Endothelial cell of umbilical vein (primary cell): Measurements from ENCODE around the gene ZNF253. TPM values are rescaled to one million over a fixed set of nuclear protein-coding genes. Genes with fewer than 3 reads are reported as not detected.

Experiments used
- BruUV-seq: library from RNA; stranded (reverse); fragments of 400-500 nt; replicated peaks from 2 replicates; lab custom pipeline; 2021; lab: Mats Ljungman, UMichigan
- CTCF ChIA-PET: fragments of 300-600, 350-600 bp; sonication (Branson Sonifier 250); formaldehyde crosslinking; loops from one replicate; lab custom pipeline; 2021; ENCODE audit warnings: antibody characterized with exemption, inconsistent platforms; lab: Charles Lee
- POLR2A ChIA-PET: fragments of 300-600, 350-600 bp; sonication (Branson Sonifier 250); formaldehyde crosslinking; loops from one replicate; lab custom pipeline; 2021; ENCODE audit warnings: antibody characterized with exemption, inconsistent platforms; lab: Charles Lee
- DNase-seq: peaks from one replicate; pipeline ENCODE4 v3.0.0-alpha.2; 2011; ENCODE audit warnings: low read depth, low spot score
- FAIRE-seq: peaks from 2 replicates; lab custom pipeline; 2011; peaks lifted over from hg19 to GRCh38; lab: Jason Lieb, UNC
- H2AFZ ChIP-seq: 2 replicates; pipeline ENCODE4 v1.6.0; 2012; ENCODE audit warnings: low read depth, low read length, control low read depth, inconsistent platforms
- H3K27ac ChIP-seq: 2 replicates; pipeline ENCODE4 v1.5.1; 2011; ENCODE audit warnings: low read depth, mild to moderate bottlenecking, control low read depth, low read length, moderate library complexity; ENCODE audit not compliant: insufficient read depth
- H3K27me3 ChIP-seq, 2 experiments: 2 replicates each; pipeline versions ENCODE4 v1.6.0 to v1.6.1; 2011; ENCODE audit warnings: low read length in 2 of 2, mixed read lengths in 1 of 2; ENCODE audit not compliant: control insufficient read depth in 2 of 2, insufficient read depth in 2 of 2
- H3K36me3 ChIP-seq, 2 experiments: 2 replicates in 1 of 2; 3 replicates in 1 of 2; pipeline ENCODE4 v1.5.1; 2011; ENCODE audit warnings: low read length in 2 of 2, mild to moderate bottlenecking in 1 of 2, moderate library complexity in 1 of 2; ENCODE audit not compliant: control insufficient read depth in 2 of 2, insufficient read depth in 2 of 2; ENCODE audit errors: extremely low read depth in 1 of 2
- H3K4me1 ChIP-seq: 3 replicates; pipeline ENCODE4 v1.5.1; 2011; ENCODE audit warnings: mild to moderate bottlenecking, low read length; ENCODE audit not compliant: control insufficient read depth, insufficient read depth; ENCODE audit errors: extremely low read depth
- H3K4me2 ChIP-seq: 2 replicates; pipeline ENCODE4 v1.6.1; 2011; ENCODE audit warnings: low read length, control low read depth, mixed read lengths; ENCODE audit not compliant: insufficient read depth
- H3K4me3 ChIP-seq, 3 experiments: fragments of 200-600 bp in 1 of 3; sonication (generic), shearing (Covaris generic) in 1 of 3; replicated peaks in 1 of 3; 2 replicates each; pipeline ENCODE4 v1.5.1; 2011 to 2016; ENCODE audit warnings: control low read depth in 3 of 3, low read length in 3 of 3, mild to moderate bottlenecking in 2 of 3, inconsistent platforms in 1 of 3, low read depth in 1 of 3, moderate library complexity in 1 of 3; ENCODE audit not compliant: insufficient read depth in 1 of 3
- H3K79me2 ChIP-seq: 2 replicates; pipeline ENCODE4 v1.6.0; 2012; ENCODE audit warnings: low read length, inconsistent platforms; ENCODE audit not compliant: control insufficient read depth, insufficient read depth
- H3K9ac ChIP-seq: replicated peaks from 2 replicates; pipeline ENCODE3; 2011; ENCODE audit warnings: low read length, control low read depth; ENCODE audit not compliant: insufficient read depth; ENCODE audit errors: extremely low read depth
- H3K9me1 ChIP-seq: replicated peaks from 3 replicates; pipeline ENCODE4 v1.6.0; 2011; ENCODE audit warnings: mild to moderate bottlenecking, low read length; ENCODE audit not compliant: control insufficient read depth, insufficient read depth; ENCODE audit errors: extremely low read depth
- H3K9me3 ChIP-seq: replicated peaks from 2 replicates; pipeline ENCODE4 v1.5.1; 2012; ENCODE audit warnings: low read length, inconsistent platforms; ENCODE audit not compliant: control insufficient read depth, insufficient read depth
- H4K20me1 ChIP-seq: replicated peaks from 2 replicates; pipeline ENCODE3; 2011; ENCODE audit warnings: mild to moderate bottlenecking, low read length; ENCODE audit not compliant: control insufficient read depth, insufficient read depth; ENCODE audit errors: extremely low read depth
- CTCF ChIP-seq, 2 donors: IDR thresholded peaks; 1 replicate in 1 of 2; 2 replicates in 1 of 2; pipeline ENCODE4 v1.5.1; 2011; ENCODE audit warnings: low read length in 2 of 2, mild to moderate bottlenecking in 2 of 2, moderate library complexity in 2 of 2, control low read depth in 1 of 2, inconsistent platforms in 1 of 2, low read depth in 1 of 2; ENCODE audit not compliant: insufficient read depth in 1 of 2; ENCODE audit errors: extremely low read depth in 1 of 2
- EZH2 ChIP-seq: IDR thresholded peaks from 2 replicates; pipeline ENCODE4 v1.6.1; 2012; ENCODE audit warnings: borderline replicate concordance, low read depth, mild to moderate bottlenecking, moderate library complexity, low read length, inconsistent platforms; ENCODE audit not compliant: severe bottlenecking
- FOS ChIP-seq: IDR thresholded peaks from 2 replicates; pipeline ENCODE4 v1.6.1; 2011; ENCODE audit warnings: mild to moderate bottlenecking, low read length, moderate library complexity, borderline replicate concordance; ENCODE audit not compliant: insufficient read depth
- GATA2 ChIP-seq: IDR thresholded peaks from 2 replicates; pipeline ENCODE4 v1.7.0; 2011; ENCODE audit warnings: low read depth, mild to moderate bottlenecking, moderate library complexity, mixed read lengths, low read length; ENCODE audit not compliant: insufficient read length, insufficient read depth
- JUN ChIP-seq: IDR thresholded peaks from 2 replicates; pipeline ENCODE4 v1.6.1; 2011; ENCODE audit warnings: borderline replicate concordance, low read depth; ENCODE audit not compliant: insufficient read length, insufficient read depth
- MAX ChIP-seq: IDR thresholded peaks from 2 replicates; pipeline ENCODE4 v1.6.1; 2011; ENCODE audit not compliant: insufficient read depth, insufficient read length
- MYC ChIP-seq: IDR thresholded peaks from one replicate; pipeline ENCODE4 v1.6.1; 2011; ENCODE audit warnings: mild to moderate bottlenecking, low read depth, low read length
- POLR2A ChIP-seq: IDR thresholded peaks from 2 replicates; pipeline ENCODE4 v1.6.1; 2012; ENCODE audit warnings: low read depth, mild to moderate bottlenecking, control low read depth, low read length
- POLR2AphosphoS5 ChIP-seq: IDR thresholded peaks from 2 replicates; pipeline ENCODE4 v1.6.1; 2012; ENCODE audit warnings: low read depth, mild to moderate bottlenecking, control low read depth, low read length, moderate library complexity; ENCODE audit not compliant: insufficient read depth
- dilution Hi-C: fragments of 300-500 bp; cut with MboI; formaldehyde crosslinking; loops from one replicate; pipeline ENCODE4 v1.15.0; 2019; ENCODE audit warnings: low sequenced_read_pairs; ENCODE audit not compliant: extremely low pct_ligation_motif_present
- intact Hi-C: fragments of 100-400 bp; cut with micrococcal nuclease; formaldehyde crosslinking; loops from one replicate; pipeline ENCODE4 v1.10.0; 2022
- polyA plus RNA-seq, 4 experiments: library from polyadenylated mRNA; depleted of rRNA in 3 of 4; stranded (reverse) in 3 of 4; unstranded in 1 of 4; fragments of >200 nt; gene quantifications; 2 replicates each; pipeline versions ENCODE4 v1.2.1 to v1.2.3, GENCODE V29; 2011 to 2012; ENCODE audit warnings: missing spikeins in 1 of 4
- total RNA-seq: library from RNA; stranded (reverse); gene quantifications from 2 replicates; pipeline ENCODE4 v1.2.3, GENCODE V29; 2021

The ZNF253 gene
- total and polyA plus RNA-seq, 2 donors (not counting 3 experiments of a cell fraction or from before 2014, with no cell fraction given) = 0.86 to 8.4 TPM

GRCh38 chr19:19847781-19848180 lies 17.9 kb upstream of the ZNF253 start:
- Histone ChIP-seq H3K9ac (no peak overlapping the region), H3K36me3 (no peaks in the 10 kb centered on the region), H3K27me3 (no peaks in the 10 kb centered on the region), H2AFZ (no peak overlapping the region), H4K20me1 (no peaks in the 10 kb centered on the region), H3K27ac (no peak overlapping the region), H3K9me3 (no peaks in the 10 kb centered on the region), H3K79me2 (no peaks in the 10 kb centered on the region), H3K4me1 (no peaks in the 10 kb centered on the region), H3K9me1 (no peaks in the 10 kb centered on the region), H3K4me3 (no peak overlapping the region), H3K4me2 (no peak overlapping the region)
- CTCF ChIA-PET = no interaction called here
- BruUV-seq = no TSS peak
- intact Hi-C loops (no loop called here), dilution Hi-C loops (no loop called here)
- POLR2A ChIA-PET = no interaction called here
- DNase-seq (no peak), FAIRE-seq (no peak)
- no peak for TF ChIP-seq POLR2A
- TF ChIP-seq FOS = no peak
- TF ChIP-seq CTCF (IDR thresholded peaks at IDR 0.05; ENCODE audit: extremely low read depth in 1 of 2, insufficient read depth in 1 of 2, low read depth in 1 of 2, low read length in 2 of 2) = no peak
- no peak for TF ChIP-seq MAX
- TF ChIP-seq JUN = no peak

- no peak for DNase-seq
- H2AFZ ChIP-seq = no peak overlapping the region
- POLR2A ChIA-PET = no interaction called here
- H3K9ac ChIP-seq = no peak overlapping the region
- no peaks in the 10 kb centered on the region for H3K9me1 ChIP-seq
- no peak overlapping the region for H3K27ac ChIP-seq
- H3K27me3 ChIP-seq = no peaks in the 10 kb centered on the region
- TF ChIP-seq GATA2 (no peak), FOS (no peak), EZH2 (no peak), POLR2AphosphoS5 (no peak), POLR2A (no peak), CTCF (IDR thresholded peaks at IDR 0.05; ENCODE audit: extremely low read depth in 1 of 2, insufficient read depth in 1 of 2, low read depth in 1 of 2, low read length in 2 of 2) (no peak), JUN (no peak), MYC (no peak), MAX (no peak)
- H3K9me3 ChIP-seq = no peaks in the 10 kb centered on the region
- intact Hi-C loops = no loop called here
- CTCF ChIA-PET = no interaction called here
- no peaks in the 10 kb centered on the region for H3K36me3 ChIP-seq
- no TSS peak for BruUV-seq
- no peaks in the 10 kb centered on the region for H4K20me1 ChIP-seq
- H3K4me2 ChIP-seq = no peak overlapping the region
- H3K79me2 ChIP-seq = no peaks in the 10 kb centered on the region
- FAIRE-seq = no peak
- dilution Hi-C loops = no loop called here
- H3K4me3 ChIP-seq = no peak overlapping the region
- H3K4me1 ChIP-seq = no peaks in the 10 kb centered on the region
Measured at GRCh38 chr19:19849056-19849455, 16.6 kb upstream of the ZNF253 start.
